Omental fat pad (tissue), 4 donors: Measurements from ENCODE around the gene ZNF207. TPM values are rescaled to one million over a fixed set of nuclear protein-coding genes. Genes with fewer than 3 reads are reported as not detected.

Experiments used
- ATAC-seq: fragments of 150-250 bp; one replicate; pipeline ENCODE4 v1.9.1; 2016; ENCODE audit warnings: mild to moderate bottlenecking, moderate library complexity; ENCODE audit not compliant: low FRiP score
- DNase-seq: peaks from one replicate; pipeline ENCODE4 v3.0.0-alpha.2; 2019; ENCODE audit warnings: low spot score
- total RNA-seq, 4 donors: library from RNA; depleted of rRNA; stranded (reverse); fragments of >200 nt; gene quantifications; one replicate each; pipeline ENCODE4 v1.1.0, GENCODE V29; 2016
- TF ChIP-seq, protein P1 (sequence below), 3 donors: fragments of 450-650 bp; IDR thresholded peaks; one replicate each; pipeline ENCODE4 v1.5.1; 2016 to 2017; ENCODE audit warnings: antibody characterized with exemption in 3 of 3, mild to moderate bottlenecking in 3 of 3, moderate library complexity in 2 of 3

The ZNF207 gene
- 100 to 1,000 TPM; 121 to 193 (median 141) TPM for total RNA-seq

DNA sequence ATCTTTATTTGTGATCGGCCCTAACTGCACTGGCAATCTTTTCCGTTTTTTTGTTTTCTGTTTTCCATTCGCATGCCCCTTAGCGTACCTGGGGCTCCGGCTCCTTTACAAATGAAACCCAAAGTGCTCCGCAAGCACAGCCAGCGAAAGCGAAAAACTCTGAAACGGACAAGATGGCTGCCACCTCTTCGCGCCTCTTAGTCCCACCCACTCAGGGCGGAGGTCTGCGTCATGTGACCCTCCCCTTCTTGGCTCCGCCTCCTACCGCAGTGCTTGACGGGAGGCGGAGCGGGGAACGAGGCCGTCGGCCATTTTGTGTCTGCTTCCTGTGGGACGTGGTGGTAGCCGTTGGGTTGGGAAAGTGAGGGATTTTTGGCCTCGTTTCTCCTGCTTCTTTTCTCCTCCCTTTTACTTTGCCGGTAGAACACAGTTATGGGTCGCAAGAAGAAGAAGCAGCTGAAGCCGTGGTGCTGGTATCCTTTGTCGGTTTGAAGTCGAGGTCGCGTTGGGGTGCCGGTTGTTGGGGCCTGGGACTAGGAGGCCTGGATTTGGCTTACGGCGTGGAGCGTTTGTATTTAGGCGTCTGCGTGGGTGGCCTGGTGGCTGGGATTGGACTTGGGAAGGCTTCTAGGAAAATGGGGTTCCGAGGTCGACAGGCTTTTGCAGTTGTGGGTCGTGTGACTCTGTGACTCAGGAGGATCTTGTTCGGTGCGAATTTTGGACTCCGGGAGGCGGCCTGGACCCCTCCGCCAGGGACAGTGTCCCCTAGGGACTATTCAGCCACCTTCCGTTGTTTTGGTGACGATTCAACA, at the start of gene ZNF207:
Gene ZNF207, plus strand, starts transcription at position 304 of the 812 bp plus-strand sequence. Its CDS starts 129 bp downstream, at position 433.
- peak; percentile 98 for ATAC-seq
- DNase-seq, result peak; percentile 68
- TF ChIP-seq, protein P1, sequence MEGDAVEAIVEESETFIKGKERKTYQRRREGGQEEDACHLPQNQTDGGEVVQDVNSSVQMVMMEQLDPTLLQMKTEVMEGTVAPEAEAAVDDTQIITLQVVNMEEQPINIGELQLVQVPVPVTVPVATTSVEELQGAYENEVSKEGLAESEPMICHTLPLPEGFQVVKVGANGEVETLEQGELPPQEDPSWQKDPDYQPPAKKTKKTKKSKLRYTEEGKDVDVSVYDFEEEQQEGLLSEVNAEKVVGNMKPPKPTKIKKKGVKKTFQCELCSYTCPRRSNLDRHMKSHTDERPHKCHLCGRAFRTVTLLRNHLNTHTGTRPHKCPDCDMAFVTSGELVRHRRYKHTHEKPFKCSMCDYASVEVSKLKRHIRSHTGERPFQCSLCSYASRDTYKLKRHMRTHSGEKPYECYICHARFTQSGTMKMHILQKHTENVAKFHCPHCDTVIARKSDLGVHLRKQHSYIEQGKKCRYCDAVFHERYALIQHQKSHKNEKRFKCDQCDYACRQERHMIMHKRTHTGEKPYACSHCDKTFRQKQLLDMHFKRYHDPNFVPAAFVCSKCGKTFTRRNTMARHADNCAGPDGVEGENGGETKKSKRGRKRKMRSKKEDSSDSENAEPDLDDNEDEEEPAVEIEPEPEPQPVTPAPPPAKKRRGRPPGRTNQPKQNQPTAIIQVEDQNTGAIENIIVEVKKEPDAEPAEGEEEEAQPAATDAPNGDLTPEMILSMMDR (IDR thresholded peaks at IDR 0.05), result no peak

DNA sequence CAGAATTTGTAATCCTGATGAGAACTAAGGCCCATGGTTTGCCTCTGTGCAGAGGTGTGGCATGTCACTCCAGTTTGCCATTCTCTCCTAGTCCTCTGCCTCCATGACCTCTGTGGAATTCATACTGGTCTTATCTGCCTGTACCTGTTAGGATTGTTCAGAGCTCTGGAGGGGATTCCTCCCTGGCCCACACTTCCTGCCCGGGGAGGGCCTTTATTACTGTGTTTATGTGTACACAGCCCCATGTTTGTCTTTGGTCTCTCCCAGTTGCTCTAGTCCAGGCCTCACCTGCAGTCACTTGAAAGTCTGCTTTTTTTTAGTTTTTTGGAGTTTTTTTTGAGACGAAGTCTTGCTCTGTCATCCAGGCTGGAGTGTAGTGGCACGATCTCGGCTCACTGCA, 47.9 kb upstream of the ZNF207 start:
- TF ChIP-seq, protein P1 (IDR thresholded peaks at IDR 0.05), result no peak
- DNase-seq (no peak), ATAC-seq (no peak)

DNA sequence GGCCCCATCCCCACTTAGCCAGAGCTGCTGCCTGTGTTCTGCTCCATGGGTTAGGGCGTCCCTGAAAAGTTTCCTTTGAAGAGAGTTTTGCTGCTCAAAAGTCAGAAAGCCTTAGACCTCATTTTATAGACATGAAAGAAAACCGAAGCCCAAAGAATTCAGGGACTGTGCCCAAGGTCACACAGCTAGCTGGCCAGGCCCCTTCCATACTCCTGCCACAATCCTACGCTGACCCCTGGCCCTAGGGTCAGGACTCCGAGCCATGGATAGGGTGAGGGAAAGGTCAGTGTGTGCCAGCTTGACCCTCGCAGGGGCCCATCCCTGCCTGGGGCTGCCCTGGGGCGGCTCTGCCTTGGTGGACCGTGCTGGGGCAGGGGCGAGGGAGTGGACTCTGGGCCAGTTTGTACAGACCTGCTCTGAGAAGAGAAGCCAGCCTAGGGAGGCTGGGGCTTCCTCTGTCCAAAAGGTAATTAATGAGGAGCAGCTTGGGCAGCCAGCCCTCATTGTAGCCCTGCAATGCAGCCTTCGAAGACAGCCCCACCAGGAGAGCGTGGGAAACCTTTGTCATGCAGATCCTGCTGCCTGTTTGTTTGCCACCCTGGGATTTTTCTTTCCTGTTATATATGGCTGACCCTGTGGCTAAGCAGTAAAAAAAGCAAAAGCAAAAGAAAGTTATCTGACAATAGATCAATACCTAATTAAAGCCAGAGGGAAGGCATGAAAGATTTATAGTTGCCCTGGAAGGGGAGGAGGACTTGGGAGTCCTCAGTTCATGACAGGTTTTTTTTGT, 46.9 kb upstream of the ZNF207 start:
- TF ChIP-seq, protein P1 (IDR thresholded peaks at IDR 0.05), result no peak
- no peak for DNase-seq
- no peak for ATAC-seq

DNA sequence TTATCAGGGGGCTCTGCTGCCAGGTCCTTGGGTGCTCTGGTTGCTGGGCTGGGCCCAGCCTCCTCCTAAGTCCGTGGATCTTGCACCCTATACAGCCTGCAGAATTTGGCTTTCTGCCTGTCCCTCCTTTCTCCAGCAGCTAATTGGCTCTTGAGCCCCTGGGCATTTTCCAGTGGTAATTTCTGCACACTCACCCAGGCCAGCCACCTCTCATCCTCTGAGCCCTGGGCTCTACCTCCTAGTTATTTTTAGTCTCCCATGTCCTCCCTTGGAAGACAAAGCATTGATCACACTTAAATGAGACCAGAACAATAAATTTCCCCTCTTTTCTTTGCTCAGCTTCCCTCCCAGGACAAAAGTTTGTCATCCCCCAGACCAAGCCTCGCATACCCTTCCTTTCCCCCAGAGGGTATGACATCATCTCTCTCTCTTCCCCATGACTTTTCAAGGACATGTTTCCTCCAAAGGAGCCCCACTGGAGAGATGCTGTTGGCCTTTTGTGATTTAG, 46.1 kb upstream of the ZNF207 start:
- DNase-seq (no peak), ATAC-seq (no peak)
- TF ChIP-seq, protein P1 (IDR thresholded peaks at IDR 0.05), result no peak

DNA sequence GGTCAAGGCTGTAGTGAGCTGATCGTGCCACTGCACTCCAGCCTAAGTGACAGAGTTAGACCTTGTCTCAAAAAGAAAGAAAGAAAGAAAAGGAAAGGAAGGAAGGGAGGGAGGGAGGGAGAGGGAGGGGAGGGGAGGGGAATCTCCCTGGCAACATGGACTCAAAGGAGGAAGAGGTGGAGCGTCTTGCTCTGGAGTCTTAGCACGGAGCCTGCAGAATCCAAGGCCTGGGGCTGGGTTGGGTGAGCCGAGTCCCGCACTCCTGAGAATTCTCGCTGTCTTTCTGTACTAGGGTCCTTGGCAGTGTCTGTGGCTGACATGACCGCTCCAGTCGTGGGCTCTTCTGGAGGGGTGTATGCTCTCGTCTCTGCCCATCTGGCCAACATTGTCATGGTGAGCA, 44.9 kb upstream of the ZNF207 start:
- ATAC-seq, result no peak
- no peak for DNase-seq
- TF ChIP-seq, protein P1 (IDR thresholded peaks at IDR 0.05), result no peak

DNA sequence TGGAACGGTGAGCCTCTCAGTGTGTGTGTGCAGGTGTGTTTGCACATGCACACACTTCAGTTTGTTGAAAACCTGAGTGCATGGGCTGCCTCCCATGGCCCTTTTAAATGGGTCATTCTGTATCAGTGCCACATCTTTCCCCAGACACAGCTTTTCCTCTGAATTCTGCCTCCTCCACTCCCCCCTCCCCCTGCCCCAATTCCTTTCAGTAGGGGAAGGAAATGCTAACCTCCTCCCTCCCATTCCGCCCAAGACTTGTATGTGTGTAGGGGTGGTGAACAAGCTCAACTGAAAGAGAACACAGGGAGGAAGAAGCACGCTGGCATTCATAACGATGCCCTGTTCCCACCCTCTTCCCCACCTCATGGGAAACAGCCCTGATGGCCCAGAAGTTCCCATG, 42.3 kb upstream of the ZNF207 start:
- ATAC-seq (no peak), DNase-seq (no peak)
- TF ChIP-seq, protein P1 (IDR thresholded peaks at IDR 0.05), result no peak
